Hair follicle dermal papilla cell (primary cell): Measurements from ENCODE around the gene SCYGR6. TPM values are rescaled to one million over a fixed set of nuclear protein-coding genes. Genes with fewer than 3 reads are reported as not detected.

Source experiments
- small RNA-seq: library from RNA; depleted of rRNA; stranded (forward); fragments of <200 nt; gene quantifications from one replicate; pipeline ENCODE3, GENCODE V24; 2012
- total RNA-seq: library from RNA; depleted of rRNA; stranded (reverse); fragments of >200 nt; gene quantifications from 2 replicates; pipeline ENCODE4 v1.2.3, GENCODE V29; 2012

SCYGR6 gene
- not detected in 2 replicates for total RNA-seq

GRCh38 chr2:227724394-227725039, at the start of gene SCYGR6:
TSS of gene SCYGR6 (minus strand) at chr2:227724757. CDS start at chr2:227724757, 0 bp downstream.

GRCh38 chr2:227745594-227745993, 21.0 kb upstream of the SCYGR6 start, which contains the start of gene SCYGR8:
TSS of gene SCYGR8 (plus strand) at chr2:227745894. CDS start at chr2:227745894, 0 bp downstream.

GRCh38 chr2:227728035-227728434, 3.5 kb upstream of the SCYGR6 start, which contains the start of gene SCYGR7:
TSS of gene SCYGR7 (plus strand) at chr2:227728335. CDS start at chr2:227728335, 0 bp downstream.

GRCh38 chr2:227717687-227718567, 6.6 kb downstream of the SCYGR6 start, which contains the start of gene SLC19A3:
TSS of gene SLC19A3 (minus strand) at chr2:227718028. CDS start at chr2:227702318, 15,710 bp downstream.

Small RNA genes lying within 50 kb of the gene (small RNA-seq; reads per million reads assigned to genes)
- gene RNA5SP121, result not detected

Other genes starting within 250 kb of the SCYGR6 start
- gene SCYGR2, start 125.9 kb downstream of the SCYGR6 start, total RNA-seq, result not detected in 2 replicates
- not detected in 2 replicates for gene SCYGR3, start 109.9 kb downstream of the SCYGR6 start, total RNA-seq
- gene SCYGR4, start 107.3 kb downstream of the SCYGR6 start, total RNA-seq, result not detected in 2 replicates
- not detected in 2 replicates for gene SCYGR5, start 58.0 kb downstream of the SCYGR6 start, total RNA-seq
- gene SLC19A3, start 6.7 kb downstream of the SCYGR6 start, total RNA-seq, result not detected in 2 replicates
- gene SCYGR7, start 3.6 kb upstream of the SCYGR6 start, total RNA-seq, result not detected in 2 replicates
- gene SCYGR8, start 21.1 kb upstream of the SCYGR6 start, total RNA-seq, result not detected in 2 replicates
- gene CCL20, start 89.1 kb upstream of the SCYGR6 start, total RNA-seq, result not detected in 2 replicates
- not detected in 2 replicates for gene DAW1, start 146.9 kb upstream of the SCYGR6 start, total RNA-seq